PC-9 (cell line): ENCODE measurements around the gene DOCK4.

ENCODE experiments used
- EZH2 ChIP-seq: fragments of 200-600 bp; sonication (generic); IDR thresholded peaks from 2 replicates; pipeline ENCODE4 v1.8.0; 2017; ENCODE audit warnings: antibody characterized with exemption, low read depth
- TF ChIP-seq, protein P1 (sequence below): fragments of 200-600 bp; sonication (generic); conservative IDR thresholded peaks from 2 replicates; pipeline ENCODE4 v1.6.1; 2017; ENCODE audit warnings: mixed run types, antibody characterized with exemption, mild to moderate bottlenecking, moderate library complexity

DNA sequence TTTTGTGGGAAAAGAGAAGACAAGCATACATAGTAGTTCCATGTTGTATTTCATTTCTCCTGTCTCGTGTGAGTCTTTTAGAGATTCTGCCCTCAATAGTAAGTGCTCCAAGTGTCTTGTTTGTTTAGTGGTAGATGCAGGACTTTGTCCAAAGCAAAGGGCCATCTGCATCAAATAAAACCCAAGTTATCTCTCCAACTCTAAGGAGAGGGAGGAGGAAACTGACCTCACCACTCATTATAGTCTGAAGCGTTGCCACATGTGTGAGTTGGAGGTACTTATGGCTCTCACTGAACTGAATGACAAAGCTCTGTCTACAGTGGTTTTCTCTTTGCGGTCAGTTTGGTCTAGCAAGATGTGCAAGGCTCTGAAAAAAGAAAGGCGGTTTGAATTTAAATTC, 272.6 kb downstream of the DOCK4 start:
- TF ChIP-seq, protein P1, sequence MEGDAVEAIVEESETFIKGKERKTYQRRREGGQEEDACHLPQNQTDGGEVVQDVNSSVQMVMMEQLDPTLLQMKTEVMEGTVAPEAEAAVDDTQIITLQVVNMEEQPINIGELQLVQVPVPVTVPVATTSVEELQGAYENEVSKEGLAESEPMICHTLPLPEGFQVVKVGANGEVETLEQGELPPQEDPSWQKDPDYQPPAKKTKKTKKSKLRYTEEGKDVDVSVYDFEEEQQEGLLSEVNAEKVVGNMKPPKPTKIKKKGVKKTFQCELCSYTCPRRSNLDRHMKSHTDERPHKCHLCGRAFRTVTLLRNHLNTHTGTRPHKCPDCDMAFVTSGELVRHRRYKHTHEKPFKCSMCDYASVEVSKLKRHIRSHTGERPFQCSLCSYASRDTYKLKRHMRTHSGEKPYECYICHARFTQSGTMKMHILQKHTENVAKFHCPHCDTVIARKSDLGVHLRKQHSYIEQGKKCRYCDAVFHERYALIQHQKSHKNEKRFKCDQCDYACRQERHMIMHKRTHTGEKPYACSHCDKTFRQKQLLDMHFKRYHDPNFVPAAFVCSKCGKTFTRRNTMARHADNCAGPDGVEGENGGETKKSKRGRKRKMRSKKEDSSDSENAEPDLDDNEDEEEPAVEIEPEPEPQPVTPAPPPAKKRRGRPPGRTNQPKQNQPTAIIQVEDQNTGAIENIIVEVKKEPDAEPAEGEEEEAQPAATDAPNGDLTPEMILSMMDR = no peak
- no peak for TF ChIP-seq EZH2
